Measurements from ENCODE around the gene RAB5IF.

DNA sequence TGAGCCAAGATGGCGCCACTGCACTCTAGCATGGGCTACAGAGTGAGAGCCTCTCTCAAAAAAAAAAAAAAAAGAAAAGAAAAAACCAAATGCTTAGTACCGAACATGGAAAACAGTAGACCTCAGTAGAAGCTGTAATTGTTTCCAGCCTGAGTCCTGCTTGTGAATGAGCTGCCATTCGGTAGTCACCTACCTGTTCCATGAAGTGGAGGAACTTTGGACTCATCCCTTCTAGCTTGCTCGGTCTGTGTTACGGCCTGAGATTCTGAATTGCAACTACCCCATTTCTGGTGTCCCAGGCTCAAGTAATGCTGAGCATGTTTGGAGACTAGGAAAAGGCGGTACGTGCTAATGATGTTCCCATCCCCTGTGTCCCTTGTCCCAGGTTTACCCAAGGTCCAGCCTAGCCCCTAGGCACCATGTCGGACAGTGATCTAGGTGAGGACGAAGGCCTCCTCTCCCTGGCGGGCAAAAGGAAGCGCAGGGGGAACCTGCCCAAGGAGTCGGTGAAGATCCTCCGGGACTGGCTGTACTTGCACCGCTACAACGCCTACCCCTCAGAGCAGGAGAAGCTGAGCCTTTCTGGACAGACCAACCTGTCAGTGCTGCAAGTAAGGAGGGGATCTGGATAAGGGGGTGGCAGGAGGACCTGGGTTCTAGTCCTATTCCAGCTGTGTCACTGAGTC, 27.1 kb upstream of the RAB5IF start:
- TF ChIP-seq, protein P1, sequence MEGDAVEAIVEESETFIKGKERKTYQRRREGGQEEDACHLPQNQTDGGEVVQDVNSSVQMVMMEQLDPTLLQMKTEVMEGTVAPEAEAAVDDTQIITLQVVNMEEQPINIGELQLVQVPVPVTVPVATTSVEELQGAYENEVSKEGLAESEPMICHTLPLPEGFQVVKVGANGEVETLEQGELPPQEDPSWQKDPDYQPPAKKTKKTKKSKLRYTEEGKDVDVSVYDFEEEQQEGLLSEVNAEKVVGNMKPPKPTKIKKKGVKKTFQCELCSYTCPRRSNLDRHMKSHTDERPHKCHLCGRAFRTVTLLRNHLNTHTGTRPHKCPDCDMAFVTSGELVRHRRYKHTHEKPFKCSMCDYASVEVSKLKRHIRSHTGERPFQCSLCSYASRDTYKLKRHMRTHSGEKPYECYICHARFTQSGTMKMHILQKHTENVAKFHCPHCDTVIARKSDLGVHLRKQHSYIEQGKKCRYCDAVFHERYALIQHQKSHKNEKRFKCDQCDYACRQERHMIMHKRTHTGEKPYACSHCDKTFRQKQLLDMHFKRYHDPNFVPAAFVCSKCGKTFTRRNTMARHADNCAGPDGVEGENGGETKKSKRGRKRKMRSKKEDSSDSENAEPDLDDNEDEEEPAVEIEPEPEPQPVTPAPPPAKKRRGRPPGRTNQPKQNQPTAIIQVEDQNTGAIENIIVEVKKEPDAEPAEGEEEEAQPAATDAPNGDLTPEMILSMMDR (conservative IDR thresholded peaks at IDR 0.05): no peak
- no peak for TF ChIP-seq ZFX (IDR thresholded peaks at IDR 0.05)
